Astrocyte (in vitro differentiated cells and primary cell): ENCODE data around the gene ZFAND2B. TPM values are rescaled to one million over a fixed set of nuclear protein-coding genes. Genes with fewer than 3 reads are reported as not detected.

Source experiments
- DNase-seq: peaks from one replicate; pipeline ENCODE4 v3.0.0-alpha.2; 2010; ENCODE audit warnings: low read depth
- FAIRE-seq: peaks from 2 replicates; lab custom pipeline; 2011; peaks lifted over from hg19 to GRCh38; lab: Jason Lieb, UNC
- H2AFZ ChIP-seq: 2 replicates; pipeline ENCODE4 v1.6.0; 2012; ENCODE audit warnings: low read depth, low read length, inconsistent platforms
- H3K27ac ChIP-seq: 2 replicates; pipeline ENCODE4 v1.5.1; 2011; ENCODE audit warnings: low read depth, low read length, inconsistent platforms
- H3K27me3 ChIP-seq: 2 replicates; pipeline ENCODE4 v1.6.0; 2011; ENCODE audit warnings: low read length, inconsistent platforms; ENCODE audit not compliant: insufficient read depth
- H3K36me3 ChIP-seq: 2 replicates; pipeline ENCODE4 v1.5.1; 2011; ENCODE audit warnings: low read length, inconsistent platforms; ENCODE audit not compliant: insufficient read depth
- H3K4me1 ChIP-seq: 2 replicates; pipeline ENCODE4 v1.5.1; 2011; ENCODE audit warnings: low read length, inconsistent platforms; ENCODE audit not compliant: insufficient read depth
- H3K4me2 ChIP-seq: 2 replicates; pipeline ENCODE4 v1.6.0; 2012; ENCODE audit warnings: low read length, inconsistent platforms
- H3K4me3 ChIP-seq: 2 replicates; pipeline ENCODE4 v1.5.1; 2011; ENCODE audit warnings: low read depth, mild to moderate bottlenecking, low read length, inconsistent platforms; ENCODE audit not compliant: insufficient read depth
- H3K79me2 ChIP-seq: 2 replicates; pipeline ENCODE4 v1.6.0; 2012; ENCODE audit warnings: mild to moderate bottlenecking, low read length, inconsistent platforms; ENCODE audit not compliant: insufficient read depth
- H3K9ac ChIP-seq: 2 replicates; pipeline ENCODE4 v1.6.0; 2012; ENCODE audit warnings: mild to moderate bottlenecking, low read length, inconsistent platforms
- H3K9me3 ChIP-seq: 2 replicates; pipeline ENCODE4 v1.5.1; 2012; ENCODE audit warnings: low read depth, mild to moderate bottlenecking, low read length, inconsistent platforms; ENCODE audit not compliant: insufficient read depth
- H4K20me1 ChIP-seq: 2 replicates; pipeline ENCODE4 v1.6.0; 2012; ENCODE audit warnings: low read length, inconsistent platforms; ENCODE audit not compliant: insufficient read depth
- H3K27ac Mint-ChIP-seq: one replicate; pipeline ENCODE4 v1.8.0; 2021; ENCODE audit warnings: mild to moderate bottlenecking, mixed read lengths; ENCODE audit not compliant: unreplicated experiment
- H3K27me3 Mint-ChIP-seq: one replicate; pipeline ENCODE4 v1.8.0; 2021; ENCODE audit warnings: low read depth, mixed read lengths; ENCODE audit not compliant: unreplicated experiment
- H3K36me3 Mint-ChIP-seq: one replicate; pipeline ENCODE4 v1.8.0; 2021; ENCODE audit warnings: low read depth, mixed read lengths; ENCODE audit not compliant: unreplicated experiment
- H3K4me1 Mint-ChIP-seq: one replicate; pipeline ENCODE4 v1.8.0; 2021; ENCODE audit warnings: low read depth, mixed read lengths; ENCODE audit not compliant: unreplicated experiment
- H3K4me3 Mint-ChIP-seq: one replicate; pipeline ENCODE4 v1.8.0; 2021; ENCODE audit warnings: mild to moderate bottlenecking, moderate library complexity, mixed read lengths; ENCODE audit not compliant: unreplicated experiment
- H3K9me3 Mint-ChIP-seq: one replicate; pipeline ENCODE4 v1.8.0; 2021; ENCODE audit warnings: mild to moderate bottlenecking, mixed read lengths; ENCODE audit not compliant: unreplicated experiment
- EZH2 ChIP-seq: IDR thresholded peaks from 2 replicates; pipeline ENCODE4 v1.6.1; 2012; ENCODE audit warnings: mild to moderate bottlenecking, low read length, inconsistent platforms; ENCODE audit not compliant: insufficient read depth
- total RNA-seq: library from RNA; stranded (reverse); gene quantifications from 2 replicates; pipeline ENCODE4 v1.2.1, GENCODE V29; 2021
- TF ChIP-seq, protein P1 (sequence below): IDR thresholded peaks from 2 replicates; pipeline ENCODE4 v1.5.1; 2011; ENCODE audit warnings: low read depth, mild to moderate bottlenecking, inconsistent platforms, low read length, moderate library complexity; ENCODE audit not compliant: insufficient read depth

Gene ZFAND2B
- total RNA-seq, 1 donor from 2014 or later = 24.0 TPM

GRCh38 chr2:219223831-219224610 is 17.4 kb downstream of the ZFAND2B start:
- Histone ChIP-seq H3K79me2 (peaks cover 23% of the 10 kb centered on the region), H3K4me3 (no peak overlapping the region), H3K4me2 (no peak overlapping the region), H3K27me3 (no peaks in the 10 kb centered on the region), H3K9ac (no peak overlapping the region), H3K4me1 (peaks cover 19% of the 10 kb centered on the region), H2AFZ (no peak overlapping the region), H4K20me1 (peaks cover 24% of the 10 kb centered on the region), H3K27ac (no peak overlapping the region), H3K36me3 (peaks cover 26% of the 10 kb centered on the region), H3K9me3 (no peaks in the 10 kb centered on the region)
- Mint-ChIP-seq H3K36me3 (peaks cover 33% of the 10 kb centered on the region), H3K4me1 (peaks cover 5% of the 10 kb centered on the region), H3K27ac (no peak overlapping the region), H3K27me3 (no peaks in the 10 kb centered on the region), H3K4me3 (peak overlapping the region; percentile 11), H3K9me3 (no peaks in the 10 kb centered on the region)
- FAIRE-seq (no peak), DNase-seq (no peak)
- no peak for TF ChIP-seq EZH2
- TF ChIP-seq, protein P1, sequence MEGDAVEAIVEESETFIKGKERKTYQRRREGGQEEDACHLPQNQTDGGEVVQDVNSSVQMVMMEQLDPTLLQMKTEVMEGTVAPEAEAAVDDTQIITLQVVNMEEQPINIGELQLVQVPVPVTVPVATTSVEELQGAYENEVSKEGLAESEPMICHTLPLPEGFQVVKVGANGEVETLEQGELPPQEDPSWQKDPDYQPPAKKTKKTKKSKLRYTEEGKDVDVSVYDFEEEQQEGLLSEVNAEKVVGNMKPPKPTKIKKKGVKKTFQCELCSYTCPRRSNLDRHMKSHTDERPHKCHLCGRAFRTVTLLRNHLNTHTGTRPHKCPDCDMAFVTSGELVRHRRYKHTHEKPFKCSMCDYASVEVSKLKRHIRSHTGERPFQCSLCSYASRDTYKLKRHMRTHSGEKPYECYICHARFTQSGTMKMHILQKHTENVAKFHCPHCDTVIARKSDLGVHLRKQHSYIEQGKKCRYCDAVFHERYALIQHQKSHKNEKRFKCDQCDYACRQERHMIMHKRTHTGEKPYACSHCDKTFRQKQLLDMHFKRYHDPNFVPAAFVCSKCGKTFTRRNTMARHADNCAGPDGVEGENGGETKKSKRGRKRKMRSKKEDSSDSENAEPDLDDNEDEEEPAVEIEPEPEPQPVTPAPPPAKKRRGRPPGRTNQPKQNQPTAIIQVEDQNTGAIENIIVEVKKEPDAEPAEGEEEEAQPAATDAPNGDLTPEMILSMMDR = no peak

DNA sequence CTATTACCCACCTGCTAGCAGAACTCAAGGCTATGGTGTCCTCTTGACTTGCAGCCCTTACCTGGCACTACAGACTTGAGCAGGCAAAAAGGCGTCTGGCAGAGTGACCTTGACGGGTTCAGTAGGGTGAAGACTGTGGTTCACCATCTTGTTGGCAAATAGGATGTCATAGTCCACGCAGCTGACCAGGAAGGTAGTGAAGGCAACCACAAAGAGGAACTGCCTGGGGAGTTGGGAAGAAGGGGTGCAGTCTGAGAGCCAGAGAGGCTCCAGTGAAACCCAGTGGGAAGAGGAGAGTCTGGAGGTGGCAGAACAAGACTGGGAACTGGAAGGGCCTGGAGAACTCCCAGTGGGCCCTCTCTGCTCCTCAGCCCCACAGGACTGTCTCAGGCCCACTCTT is 18.8 kb downstream of the ZFAND2B start:
- Mint-ChIP-seq H3K36me3 (peaks cover 32% of the 10 kb centered on the region), H3K4me3 (no peak overlapping the region), H3K27ac (no peak overlapping the region), H3K4me1 (peaks cover 6% of the 10 kb centered on the region), H3K9me3 (no peaks in the 10 kb centered on the region), H3K27me3 (no peaks in the 10 kb centered on the region)
- Histone ChIP-seq H3K4me3 (no peak overlapping the region), H3K36me3 (peaks cover 26% of the 10 kb centered on the region), H3K9me3 (no peaks in the 10 kb centered on the region), H3K4me2 (no peak overlapping the region), H3K27me3 (no peaks in the 10 kb centered on the region), H2AFZ (no peak overlapping the region), H3K4me1 (peaks cover 15% of the 10 kb centered on the region), H3K79me2 (peaks cover 24% of the 10 kb centered on the region), H3K9ac (no peak overlapping the region), H3K27ac (no peak overlapping the region), H4K20me1 (peaks cover 14% of the 10 kb centered on the region)
- FAIRE-seq (no peak), DNase-seq (no peak)
- TF ChIP-seq EZH2 = no peak
- TF ChIP-seq, protein P1 = no peak
